GM23338 (cell line): Measurements from ENCODE around the gene SFT2D3. TPM values are rescaled to one million over a fixed set of nuclear protein-coding genes. Genes with fewer than 3 reads are reported as not detected.

Experiments used
- ATAC-seq: fragments of 200-7000 bp; cut with Tn5 transposase; 3 replicates; pipeline ENCODE4 v1.9.1; 2020
- DNase-seq: peaks from one replicate; pipeline ENCODE4 v3.0.0-alpha.2; 2015; ENCODE audit warnings: low spot score
- H2AFZ ChIP-seq: fragments of 200-600 bp; sonication (generic); 2 replicates; pipeline ENCODE4 v1.8.0; 2016; ENCODE audit warnings: antibody characterized with exemption, mild to moderate bottlenecking, moderate library complexity
- H3F3A ChIP-seq: fragments of 200-600 bp; sonication (generic); replicated peaks from 2 replicates; pipeline ENCODE4 v1.8.0; 2017; ENCODE audit warnings: antibody characterized with exemption, mixed run types, low read depth
- H3K27ac ChIP-seq: fragments of 200-600 bp; sonication (generic); 2 replicates; pipeline ENCODE4 v1.6.1; 2016; ENCODE audit warnings: low read depth
- H3K27me3 ChIP-seq: fragments of 200-600 bp; sonication (generic); 2 replicates; pipeline ENCODE4 v1.8.0; 2016; ENCODE audit warnings: mild to moderate bottlenecking, mixed run types, moderate library complexity; ENCODE audit not compliant: insufficient read depth
- H3K36me3 ChIP-seq: fragments of 200-600 bp; sonication (generic); 2 replicates; pipeline ENCODE4 v1.8.0; 2016; ENCODE audit warnings: mild to moderate bottlenecking; ENCODE audit not compliant: insufficient read depth
- H3K4me1 ChIP-seq: fragments of 200-600 bp; sonication (generic); 2 replicates; pipeline ENCODE4 v1.8.0; 2016; ENCODE audit warnings: mild to moderate bottlenecking, moderate library complexity; ENCODE audit not compliant: insufficient read depth
- H3K4me2 ChIP-seq: fragments of 200-600 bp; sonication (generic); 2 replicates; pipeline ENCODE4 v1.7.1; 2017; ENCODE audit warnings: mixed run types
- H3K4me3 ChIP-seq: fragments of 200-600 bp; sonication (generic); 2 replicates; pipeline ENCODE4 v1.6.1; 2016; ENCODE audit warnings: mixed run types
- H3K79me2 ChIP-seq: fragments of 200-600 bp; sonication (generic); replicated peaks from 2 replicates; pipeline ENCODE4 v1.8.0; 2017; ENCODE audit warnings: mild to moderate bottlenecking; ENCODE audit not compliant: insufficient read depth
- H3K9me2 ChIP-seq: fragments of 200-600 bp; sonication (generic); 2 replicates; pipeline ENCODE4 v1.8.0; 2017; ENCODE audit not compliant: insufficient read depth
- H4K20me1 ChIP-seq: fragments of 200-600 bp; sonication (generic); replicated peaks from 2 replicates; pipeline ENCODE4 v1.8.0; 2017; ENCODE audit warnings: mild to moderate bottlenecking; ENCODE audit not compliant: insufficient read depth
- H3K27ac Mint-ChIP-seq: 2 replicates; pipeline ENCODE4 v1.8.0; 2020; ENCODE audit warnings: inconsistent platforms, mild to moderate bottlenecking, moderate library complexity, mixed read lengths
- H3K27me3 Mint-ChIP-seq: 3 replicates; pipeline ENCODE4 v1.8.0; 2022; ENCODE audit warnings: low read depth, mild to moderate bottlenecking, moderate library complexity, mixed read lengths, inconsistent platforms; ENCODE audit not compliant: insufficient read depth, poor library complexity
- H3K36me3 Mint-ChIP-seq: 3 replicates; pipeline ENCODE4 v1.8.0; 2021; ENCODE audit warnings: low read depth, mild to moderate bottlenecking, inconsistent platforms, moderate library complexity, mixed read lengths
- H3K4me1 Mint-ChIP-seq: 3 replicates; pipeline ENCODE4 v1.8.0; 2020; ENCODE audit warnings: mild to moderate bottlenecking, inconsistent platforms, mixed read lengths
- H3K4me3 Mint-ChIP-seq: 3 replicates; pipeline ENCODE4 v1.8.0; 2021; ENCODE audit warnings: moderate library complexity, mild to moderate bottlenecking, inconsistent platforms, mixed read lengths
- H3K9me3 Mint-ChIP-seq: 3 replicates; pipeline ENCODE4 v1.8.0; 2020; ENCODE audit warnings: moderate library complexity, mild to moderate bottlenecking, inconsistent platforms, mixed read lengths
- CREB1 ChIP-seq: fragments of 250-450 bp; sonication (Bioruptor Pico); IDR thresholded peaks from 2 replicates; pipeline ENCODE4 v1.5.0; 2020; ENCODE audit warnings: low read depth, mild to moderate bottlenecking, moderate library complexity
- EZH2 ChIP-seq: fragments of 200-600 bp; sonication (generic); IDR thresholded peaks from one replicate; pipeline ENCODE4 v1.8.0; 2017; ENCODE audit warnings: antibody characterized with exemption, mild to moderate bottlenecking, low read depth; ENCODE audit not compliant: unreplicated experiment
- EZH2phosphoT487 ChIP-seq: fragments of 200-600 bp; sonication (generic); IDR thresholded peaks from one replicate; pipeline ENCODE4 v1.8.1; 2018; ENCODE audit warnings: antibody characterized with exemption; ENCODE audit not compliant: unreplicated experiment
- JUNB ChIP-seq: IDR thresholded peaks from one replicate; pipeline ENCODE4 v1.6.1; 2016; ENCODE audit warnings: antibody characterized with exemption; ENCODE audit not compliant: unreplicated experiment
- NANOG ChIP-seq: IDR thresholded peaks from 2 replicates; pipeline ENCODE4 v1.6.1; 2016; ENCODE audit warnings: antibody characterized with exemption, borderline replicate concordance
- POLR2AphosphoS5 ChIP-seq: IDR thresholded peaks from 2 replicates; pipeline ENCODE4 v1.6.1; 2016; ENCODE audit warnings: antibody characterized with exemption, low read depth
- STAT1 ChIP-seq: IDR thresholded peaks from one replicate; pipeline ENCODE4 v1.6.1; 2016; ENCODE audit warnings: antibody characterized with exemption; ENCODE audit not compliant: unreplicated experiment
- ZNF331 ChIP-seq: fragments of 250-450 bp; sonication (Bioruptor Pico); IDR thresholded peaks from 2 replicates; pipeline ENCODE4 v1.5.0; 2020; ENCODE audit warnings: low read depth, mild to moderate bottlenecking, moderate library complexity
- polyA plus RNA-seq: library from polyadenylated mRNA; unstranded; fragments of >200 nt; fragmentation: Nextera tagmentation; extraction: Ambion mirVana; gene quantifications from 2 replicates; pipeline ENCODE4 v1.2.1, GENCODE V29; 2016
- total RNA-seq: library from RNA; depleted of rRNA; stranded (reverse); fragments of >200 nt; shearing (Covaris generic); gene quantifications from 2 replicates; pipeline ENCODE4 v1.2.3, GENCODE V29; 2014
- TF ChIP-seq, protein P1 (sequence below), 2 experiments: fragments of 200-600 bp in 1 of 2; sonication (generic) in 1 of 2; conservative IDR thresholded peaks; 2 replicates each; pipeline versions ENCODE4 v1.5.1 to v1.6.1; 2016 to 2017; ENCODE audit warnings: antibody characterized with exemption in 2 of 2, low read depth in 2 of 2, mild to moderate bottlenecking in 2 of 2, moderate library complexity in 1 of 2
- TF ChIP-seq, protein P2 (sequence below): IDR thresholded peaks from 2 replicates; pipeline ENCODE4 v1.6.1; 2016; ENCODE audit warnings: antibody characterized with exemption
- TF ChIP-seq, protein P3 (sequence below): fragments of 250-450 bp; sonication (Bioruptor Pico); IDR thresholded peaks from 2 replicates; pipeline ENCODE4 v1.5.0; 2020; ENCODE audit warnings: mild to moderate bottlenecking, moderate library complexity

The SFT2D3 gene
- total and polyA plus RNA-seq, 2 experiments from 2014 or later: 13.7 TPM; not detected in 1

DNA sequence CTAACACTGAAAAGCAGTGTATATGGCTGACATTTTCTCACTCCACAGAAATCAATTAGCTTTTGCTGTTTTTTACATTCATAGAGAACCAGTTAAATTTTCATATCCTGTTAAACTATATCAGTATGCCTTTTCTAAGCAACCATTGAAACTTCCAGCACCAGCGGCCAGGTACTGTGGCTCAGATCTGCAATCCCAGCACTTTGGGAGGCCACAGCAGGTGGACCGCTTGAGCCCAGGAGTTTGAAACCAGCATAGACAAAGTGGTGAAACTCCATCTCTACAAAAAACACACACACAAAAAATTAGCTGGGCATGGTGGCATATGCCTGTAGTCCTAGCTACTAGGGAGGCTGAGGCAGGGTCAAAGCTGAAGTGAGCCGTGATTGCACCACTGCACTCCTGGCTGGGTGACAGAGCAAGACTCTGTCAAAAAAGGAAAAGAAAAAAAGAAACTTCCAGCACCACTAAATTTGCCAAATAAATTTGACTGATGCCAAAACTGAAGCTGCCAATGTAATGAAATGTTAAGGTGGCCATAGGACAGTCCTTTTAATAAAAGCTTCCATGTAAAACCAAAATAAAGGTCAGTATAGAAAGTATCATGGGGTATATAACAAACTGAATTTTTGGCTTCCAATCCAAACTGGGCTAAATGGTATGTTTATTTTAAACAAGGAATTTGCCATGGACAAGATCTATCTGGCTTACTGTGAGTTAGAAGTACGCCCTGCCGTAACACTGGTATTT, 3.5 kb downstream of the SFT2D3 start:
- no peaks in the 10 kb centered on the region for H3K27me3 ChIP-seq
- TF ChIP-seq EZH2phosphoT487: no peak
- peaks cover 33% of the 10 kb centered on the region for H3K79me2 ChIP-seq
- no peak overlapping the region for H3K27ac ChIP-seq
- Mint-ChIP-seq H3K36me3 (peaks cover 45% of the 10 kb centered on the region), H3K4me3 (no peak overlapping the region), H3K27ac (no peak overlapping the region), H3K9me3 (0 out of 3 replicates have a peak, but pooled peaks cover 2% of the 10 kb centered on the region), H3K4me1 (peaks cover 16% of the 10 kb centered on the region), H3K27me3 (peaks cover 11% of the 10 kb centered on the region)
- H3K4me3 ChIP-seq: no peak overlapping the region
- peaks cover 14% of the 10 kb centered on the region for H4K20me1 ChIP-seq
- peaks cover 22% of the 10 kb centered on the region for H3K4me1 ChIP-seq
- H3K4me2 ChIP-seq: no peak overlapping the region
- H3F3A ChIP-seq: 0 out of 2 replicates have a peak, but pooled peaks cover 17% of the 10 kb centered on the region
- no peak overlapping the region for H2AFZ ChIP-seq
- ATAC-seq: no peak
- DNase-seq: no peak
- peaks cover 26% of the 10 kb centered on the region for H3K36me3 ChIP-seq
- no peaks in the 10 kb centered on the region for H3K9me2 ChIP-seq

DNA sequence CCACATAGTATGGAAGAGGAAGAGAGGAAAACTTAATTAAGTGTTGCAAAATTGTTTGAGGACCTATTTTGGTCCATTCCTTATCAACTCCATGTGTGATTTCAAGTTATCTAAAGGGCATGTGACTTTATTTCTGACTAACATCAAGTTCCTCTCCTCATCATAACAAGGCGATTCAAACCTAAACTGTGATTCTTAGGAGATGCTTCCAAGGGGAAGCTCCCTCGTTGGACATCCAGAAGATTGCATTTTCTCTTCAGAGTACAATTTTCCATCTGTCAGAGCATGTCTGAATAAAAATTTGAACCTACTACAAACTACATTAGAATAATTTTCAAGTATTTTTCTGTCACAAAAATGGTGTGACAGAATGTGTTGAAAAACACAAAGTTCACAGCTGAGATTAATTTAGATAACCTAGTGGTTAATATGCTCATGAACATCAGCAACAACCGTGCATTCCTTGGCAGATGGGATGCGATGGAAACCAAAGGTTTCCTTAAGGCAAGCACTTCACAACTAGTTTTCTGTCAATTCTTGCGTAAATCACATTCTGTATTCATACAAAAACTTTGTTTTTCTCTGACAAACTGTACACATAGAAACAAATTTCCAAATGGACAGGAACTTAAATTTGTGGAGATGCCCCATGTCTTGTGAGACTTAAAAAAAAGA, 4.2 kb downstream of the SFT2D3 start:
- peaks cover 49% of the 10 kb centered on the region for H3K36me3 Mint-ChIP-seq

More for the DNA sequence above, 4.2 kb downstream of the SFT2D3 start:
- no peak overlapping the region for H3K4me2 ChIP-seq
- H3K36me3 ChIP-seq: peaks cover 33% of the 10 kb centered on the region
- peaks cover 11% of the 10 kb centered on the region for H3K27me3 Mint-ChIP-seq
- 0 out of 2 replicates have a peak, but pooled peaks cover 17% of the 10 kb centered on the region for H3F3A ChIP-seq
- no peak overlapping the region for H3K4me3 Mint-ChIP-seq
- DNase-seq: no peak
- no peak overlapping the region for H3K4me3 ChIP-seq
- no peak overlapping the region for H2AFZ ChIP-seq
- no peaks in the 10 kb centered on the region for H3K9me2 ChIP-seq
- no peak overlapping the region for H3K27ac Mint-ChIP-seq
- peaks cover 10% of the 10 kb centered on the region for H3K4me1 Mint-ChIP-seq
- H4K20me1 ChIP-seq: peaks cover 14% of the 10 kb centered on the region
- H3K9me3 Mint-ChIP-seq: 0 out of 3 replicates have a peak, but pooled peaks cover 2% of the 10 kb centered on the region
- no peak overlapping the region for H3K27ac ChIP-seq
- H3K27me3 ChIP-seq: no peaks in the 10 kb centered on the region
- no peak for ATAC-seq
- TF ChIP-seq EZH2phosphoT487 (no peak), EZH2 (no peak), ZNF331 (CRISPR knock-in tag) (no peak), POLR2AphosphoS5 (no peak), STAT1 (no peak), JUNB (no peak), CREB1 (CRISPR knock-in tag) (no peak), NANOG (no peak)
- TF ChIP-seq, protein P1, sequence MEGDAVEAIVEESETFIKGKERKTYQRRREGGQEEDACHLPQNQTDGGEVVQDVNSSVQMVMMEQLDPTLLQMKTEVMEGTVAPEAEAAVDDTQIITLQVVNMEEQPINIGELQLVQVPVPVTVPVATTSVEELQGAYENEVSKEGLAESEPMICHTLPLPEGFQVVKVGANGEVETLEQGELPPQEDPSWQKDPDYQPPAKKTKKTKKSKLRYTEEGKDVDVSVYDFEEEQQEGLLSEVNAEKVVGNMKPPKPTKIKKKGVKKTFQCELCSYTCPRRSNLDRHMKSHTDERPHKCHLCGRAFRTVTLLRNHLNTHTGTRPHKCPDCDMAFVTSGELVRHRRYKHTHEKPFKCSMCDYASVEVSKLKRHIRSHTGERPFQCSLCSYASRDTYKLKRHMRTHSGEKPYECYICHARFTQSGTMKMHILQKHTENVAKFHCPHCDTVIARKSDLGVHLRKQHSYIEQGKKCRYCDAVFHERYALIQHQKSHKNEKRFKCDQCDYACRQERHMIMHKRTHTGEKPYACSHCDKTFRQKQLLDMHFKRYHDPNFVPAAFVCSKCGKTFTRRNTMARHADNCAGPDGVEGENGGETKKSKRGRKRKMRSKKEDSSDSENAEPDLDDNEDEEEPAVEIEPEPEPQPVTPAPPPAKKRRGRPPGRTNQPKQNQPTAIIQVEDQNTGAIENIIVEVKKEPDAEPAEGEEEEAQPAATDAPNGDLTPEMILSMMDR (conservative IDR thresholded peaks at IDR 0.05; ENCODE audit: low read depth in 2 of 2): no peak
- TF ChIP-seq, protein P2, sequence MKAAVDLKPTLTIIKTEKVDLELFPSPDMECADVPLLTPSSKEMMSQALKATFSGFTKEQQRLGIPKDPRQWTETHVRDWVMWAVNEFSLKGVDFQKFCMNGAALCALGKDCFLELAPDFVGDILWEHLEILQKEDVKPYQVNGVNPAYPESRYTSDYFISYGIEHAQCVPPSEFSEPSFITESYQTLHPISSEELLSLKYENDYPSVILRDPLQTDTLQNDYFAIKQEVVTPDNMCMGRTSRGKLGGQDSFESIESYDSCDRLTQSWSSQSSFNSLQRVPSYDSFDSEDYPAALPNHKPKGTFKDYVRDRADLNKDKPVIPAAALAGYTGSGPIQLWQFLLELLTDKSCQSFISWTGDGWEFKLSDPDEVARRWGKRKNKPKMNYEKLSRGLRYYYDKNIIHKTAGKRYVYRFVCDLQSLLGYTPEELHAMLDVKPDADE: no peak
- TF ChIP-seq, protein P3, sequence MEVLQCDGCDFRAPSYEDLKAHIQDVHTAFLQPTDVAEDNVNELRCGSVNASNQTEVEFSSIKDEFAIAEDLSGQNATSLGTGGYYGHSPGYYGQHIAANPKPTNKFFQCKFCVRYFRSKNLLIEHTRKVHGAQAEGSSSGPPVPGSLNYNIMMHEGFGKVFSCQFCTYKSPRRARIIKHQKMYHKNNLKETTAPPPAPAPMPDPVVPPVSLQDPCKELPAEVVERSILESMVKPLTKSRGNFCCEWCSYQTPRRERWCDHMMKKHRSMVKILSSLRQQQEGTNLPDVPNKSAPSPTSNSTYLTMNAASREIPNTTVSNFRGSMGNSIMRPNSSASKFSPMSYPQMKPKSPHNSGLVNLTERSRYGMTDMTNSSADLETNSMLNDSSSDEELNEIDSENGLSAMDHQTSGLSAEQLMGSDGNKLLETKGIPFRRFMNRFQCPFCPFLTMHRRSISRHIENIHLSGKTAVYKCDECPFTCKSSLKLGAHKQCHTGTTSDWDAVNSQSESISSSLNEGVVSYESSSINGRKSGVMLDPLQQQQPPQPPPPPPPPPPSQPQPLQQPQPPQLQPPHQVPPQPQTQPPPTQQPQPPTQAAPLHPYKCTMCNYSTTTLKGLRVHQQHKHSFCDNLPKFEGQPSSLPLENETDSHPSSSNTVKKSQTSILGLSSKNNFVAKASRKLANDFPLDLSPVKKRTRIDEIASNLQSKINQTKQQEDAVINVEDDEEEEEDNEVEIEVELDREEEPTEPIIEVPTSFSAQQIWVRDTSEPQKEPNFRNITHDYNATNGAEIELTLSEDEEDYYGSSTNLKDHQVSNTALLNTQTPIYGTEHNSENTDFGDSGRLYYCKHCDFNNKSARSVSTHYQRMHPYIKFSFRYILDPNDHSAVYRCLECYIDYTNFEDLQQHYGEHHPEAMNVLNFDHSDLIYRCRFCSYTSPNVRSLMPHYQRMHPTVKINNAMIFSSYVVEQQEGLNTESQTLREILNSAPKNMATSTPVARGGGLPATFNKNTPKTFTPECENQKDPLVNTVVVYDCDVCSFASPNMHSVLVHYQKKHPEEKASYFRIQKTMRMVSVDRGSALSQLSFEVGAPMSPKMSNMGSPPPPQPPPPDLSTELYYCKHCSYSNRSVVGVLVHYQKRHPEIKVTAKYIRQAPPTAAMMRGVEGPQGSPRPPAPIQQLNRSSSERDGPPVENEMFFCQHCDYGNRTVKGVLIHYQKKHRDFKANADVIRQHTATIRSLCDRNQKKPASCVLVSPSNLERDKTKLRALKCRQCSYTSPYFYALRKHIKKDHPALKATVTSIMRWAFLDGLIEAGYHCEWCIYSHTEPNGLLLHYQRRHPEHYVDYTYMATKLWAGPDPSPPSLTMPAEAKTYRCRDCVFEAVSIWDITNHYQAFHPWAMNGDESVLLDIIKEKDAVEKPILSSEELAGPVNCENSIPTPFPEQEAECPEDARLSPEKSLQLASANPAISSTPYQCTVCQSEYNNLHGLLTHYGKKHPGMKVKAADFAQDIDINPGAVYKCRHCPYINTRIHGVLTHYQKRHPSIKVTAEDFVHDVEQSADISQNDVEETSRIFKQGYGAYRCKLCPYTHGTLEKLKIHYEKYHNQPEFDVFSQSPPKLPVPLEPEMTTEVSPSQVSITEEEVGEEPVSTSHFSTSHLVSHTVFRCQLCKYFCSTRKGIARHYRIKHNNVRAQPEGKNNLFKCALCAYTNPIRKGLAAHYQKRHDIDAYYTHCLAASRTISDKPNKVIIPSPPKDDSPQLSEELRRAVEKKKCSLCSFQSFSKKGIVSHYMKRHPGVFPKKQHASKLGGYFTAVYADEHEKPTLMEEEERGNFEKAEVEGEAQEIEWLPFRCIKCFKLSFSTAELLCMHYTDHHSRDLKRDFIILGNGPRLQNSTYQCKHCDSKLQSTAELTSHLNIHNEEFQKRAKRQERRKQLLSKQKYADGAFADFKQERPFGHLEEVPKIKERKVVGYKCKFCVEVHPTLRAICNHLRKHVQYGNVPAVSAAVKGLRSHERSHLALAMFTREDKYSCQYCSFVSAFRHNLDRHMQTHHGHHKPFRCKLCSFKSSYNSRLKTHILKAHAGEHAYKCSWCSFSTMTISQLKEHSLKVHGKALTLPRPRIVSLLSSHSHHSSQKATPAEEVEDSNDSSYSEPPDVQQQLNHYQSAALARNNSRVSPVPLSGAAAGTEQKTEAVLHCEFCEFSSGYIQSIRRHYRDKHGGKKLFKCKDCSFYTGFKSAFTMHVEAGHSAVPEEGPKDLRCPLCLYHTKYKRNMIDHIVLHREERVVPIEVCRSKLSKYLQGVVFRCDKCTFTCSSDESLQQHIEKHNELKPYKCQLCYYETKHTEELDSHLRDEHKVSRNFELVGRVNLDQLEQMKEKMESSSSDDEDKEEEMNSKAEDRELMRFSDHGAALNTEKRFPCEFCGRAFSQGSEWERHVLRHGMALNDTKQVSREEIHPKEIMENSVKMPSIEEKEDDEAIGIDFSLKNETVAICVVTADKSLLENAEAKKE (CRISPR knock-in tag): no peak
- H3K4me1 ChIP-seq: peaks cover 16% of the 10 kb centered on the region; the same call in 1 of the 2 replicates
- H3K79me2 ChIP-seq: peaks cover 33% of the 10 kb centered on the region
